ENCODE measurements around the gene CCS.
"Not testable (repeated sequence)": the region's sequence is repeated elsewhere in the genome, so short reads cannot be mapped to it uniquely, and the experiment has no call there.

CCS gene

GRCh38 chr11:66589996-66590675, 2.8 kb upstream of the CCS start:
- no peak for DNase-seq (ENCODE audit: low read depth in 1 of 2, low spot score in 1 of 2)

- DNase-seq (ENCODE audit: low read depth in 1 of 2, low spot score in 1 of 2) = no peak
Observed at GRCh38 chr11:66591175-66591574, 1.8 kb upstream of the CCS start.

GRCh38 chr11:66593303-66593635, 284 bp downstream of the CCS start:
- no peak for DNase-seq (ENCODE audit: low read depth in 1 of 2, low spot score in 1 of 2)

GRCh38 chr11:66593650-66594049, 665 bp downstream of the CCS start:
- DNase-seq (ENCODE audit: low read depth in 1 of 2, low spot score in 1 of 2) = no peak

- no peak for DNase-seq (ENCODE audit: low read depth in 1 of 2, low spot score in 1 of 2)
Observed at GRCh38 chr11:66595245-66595904, 2.4 kb downstream of the CCS start.

- no peak for DNase-seq (ENCODE audit: low read depth in 1 of 2, low spot score in 1 of 2)
Observed at GRCh38 chr11:66598993-66599392, 6.0 kb downstream of the CCS start.

GRCh38 chr11:66600219-66600618, 7.2 kb downstream of the CCS start:
- DNase-seq (ENCODE audit: low read depth in 1 of 2, low spot score in 1 of 2) = no peak

GRCh38 chr11:66600631-66601233, 7.7 kb downstream of the CCS start:
- DNase-seq (ENCODE audit: low read depth in 1 of 2, low spot score in 1 of 2) = no peak

- no peak for DNase-seq (ENCODE audit: low read depth in 1 of 2, low spot score in 1 of 2)
Observed at GRCh38 chr11:66603072-66603471, 10.1 kb downstream of the CCS start.

- DNase-seq (ENCODE audit: low read depth in 1 of 2, low spot score in 1 of 2) = no peak
Observed at GRCh38 chr11:66604155-66604554, 11.2 kb downstream of the CCS start.

- not testable (repeated sequence) for DNase-seq (ENCODE audit: low read depth in 1 of 2, low spot score in 1 of 2)
Observed at GRCh38 chr11:66606608-66607007, 13.6 kb downstream of the CCS start.

GRCh38 chr11:66607126-66607834, 14.3 kb downstream of the CCS start:
- DNase-seq (ENCODE audit: low read depth in 1 of 2, low spot score in 1 of 2) = no peak

- DNase-seq (ENCODE audit: low read depth in 1 of 2, low spot score in 1 of 2) = no peak
Observed at GRCh38 chr11:66609721-66610617, 17.0 kb downstream of the CCS start.

- no peak for DNase-seq (ENCODE audit: low read depth in 1 of 2, low spot score in 1 of 2)
Observed at GRCh38 chr11:66612458-66612857, 19.5 kb downstream of the CCS start.

- DNase-seq (ENCODE audit: low read depth in 1 of 2, low spot score in 1 of 2) = no peak
Observed at GRCh38 chr11:66614073-66614472, 21.1 kb downstream of the CCS start.

- DNase-seq (ENCODE audit: low read depth in 1 of 2, low spot score in 1 of 2) = peak; percentile 95
Observed at GRCh38 chr11:66616379-66617154, 23.6 kb downstream of the CCS start, which contains the start of gene RBM14. Gene RBM14 (plus strand): TSS chr11:66616630. CDS start chr11:66616721, 91 bp downstream.

- DNase-seq (ENCODE audit: low read depth in 1 of 2, low spot score in 1 of 2) = no peak
Observed at GRCh38 chr11:66617155-66617834, 24.3 kb downstream of the CCS start.

- no peak for DNase-seq (ENCODE audit: low read depth in 1 of 2, low spot score in 1 of 2)
Observed at GRCh38 chr11:66619080-66619554, 26.1 kb downstream of the CCS start.

GRCh38 chr11:66624450-66624849, 31.5 kb downstream of the CCS start:
- DNase-seq (ENCODE audit: low read depth in 1 of 2, low spot score in 1 of 2) = no peak

Data from stimulated activated CD4-positive, alpha-beta T cell treated with anti-CD3 and anti-CD28 coated beads, Interleukin-15, amount 100 ng/mL, for 1 hour (primary cell).